Epithelial cell of esophagus (primary cell): Measurements from ENCODE around the gene RCAN1.

Experiments
- DNase-seq: peaks from one replicate; pipeline ENCODE4 v3.0.0; 2010; ENCODE audit warnings: low read depth
- H3K4me3 ChIP-seq: 2 replicates; pipeline ENCODE4 v1.5.1; 2011; ENCODE audit warnings: mild to moderate bottlenecking, low read length, control low read depth
- TF ChIP-seq, protein P1 (sequence below): IDR thresholded peaks from 2 replicates; pipeline ENCODE4 v1.5.1; 2011; ENCODE audit warnings: low read depth, mild to moderate bottlenecking, low read length, control low read depth, inconsistent platforms; ENCODE audit not compliant: insufficient read depth; ENCODE audit errors: missing control alignments

RCAN1 gene

DNA sequence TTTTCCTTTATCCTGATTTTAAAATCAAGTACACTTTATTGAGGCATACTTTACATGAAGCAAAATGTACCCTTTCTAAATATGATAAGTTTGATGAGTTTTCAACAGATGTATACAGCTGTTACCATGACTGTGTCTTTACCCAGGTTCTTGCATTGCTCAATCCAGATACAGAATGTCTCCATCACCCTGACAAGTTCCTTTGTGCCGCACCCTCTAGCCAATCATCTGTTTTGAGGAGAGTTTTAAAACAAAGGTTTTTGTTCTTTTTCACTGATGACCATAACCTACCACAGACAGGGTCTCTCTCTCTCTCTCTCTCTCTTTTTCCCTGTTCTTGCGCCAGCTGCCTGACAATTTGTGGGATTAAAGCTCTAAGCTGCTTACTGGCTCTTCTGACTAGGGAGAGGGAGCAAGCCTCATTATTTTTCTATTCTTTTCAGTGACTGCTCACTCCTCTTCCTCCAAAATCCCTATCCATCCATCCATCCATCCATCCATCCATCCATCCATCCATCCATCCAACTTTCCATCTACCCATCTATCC, 101.7 kb downstream of the RCAN1 start:
- TF ChIP-seq, protein P1, sequence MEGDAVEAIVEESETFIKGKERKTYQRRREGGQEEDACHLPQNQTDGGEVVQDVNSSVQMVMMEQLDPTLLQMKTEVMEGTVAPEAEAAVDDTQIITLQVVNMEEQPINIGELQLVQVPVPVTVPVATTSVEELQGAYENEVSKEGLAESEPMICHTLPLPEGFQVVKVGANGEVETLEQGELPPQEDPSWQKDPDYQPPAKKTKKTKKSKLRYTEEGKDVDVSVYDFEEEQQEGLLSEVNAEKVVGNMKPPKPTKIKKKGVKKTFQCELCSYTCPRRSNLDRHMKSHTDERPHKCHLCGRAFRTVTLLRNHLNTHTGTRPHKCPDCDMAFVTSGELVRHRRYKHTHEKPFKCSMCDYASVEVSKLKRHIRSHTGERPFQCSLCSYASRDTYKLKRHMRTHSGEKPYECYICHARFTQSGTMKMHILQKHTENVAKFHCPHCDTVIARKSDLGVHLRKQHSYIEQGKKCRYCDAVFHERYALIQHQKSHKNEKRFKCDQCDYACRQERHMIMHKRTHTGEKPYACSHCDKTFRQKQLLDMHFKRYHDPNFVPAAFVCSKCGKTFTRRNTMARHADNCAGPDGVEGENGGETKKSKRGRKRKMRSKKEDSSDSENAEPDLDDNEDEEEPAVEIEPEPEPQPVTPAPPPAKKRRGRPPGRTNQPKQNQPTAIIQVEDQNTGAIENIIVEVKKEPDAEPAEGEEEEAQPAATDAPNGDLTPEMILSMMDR, result no peak
- DNase-seq, result peak; percentile 67
- no peak overlapping the region for H3K4me3 ChIP-seq

DNA sequence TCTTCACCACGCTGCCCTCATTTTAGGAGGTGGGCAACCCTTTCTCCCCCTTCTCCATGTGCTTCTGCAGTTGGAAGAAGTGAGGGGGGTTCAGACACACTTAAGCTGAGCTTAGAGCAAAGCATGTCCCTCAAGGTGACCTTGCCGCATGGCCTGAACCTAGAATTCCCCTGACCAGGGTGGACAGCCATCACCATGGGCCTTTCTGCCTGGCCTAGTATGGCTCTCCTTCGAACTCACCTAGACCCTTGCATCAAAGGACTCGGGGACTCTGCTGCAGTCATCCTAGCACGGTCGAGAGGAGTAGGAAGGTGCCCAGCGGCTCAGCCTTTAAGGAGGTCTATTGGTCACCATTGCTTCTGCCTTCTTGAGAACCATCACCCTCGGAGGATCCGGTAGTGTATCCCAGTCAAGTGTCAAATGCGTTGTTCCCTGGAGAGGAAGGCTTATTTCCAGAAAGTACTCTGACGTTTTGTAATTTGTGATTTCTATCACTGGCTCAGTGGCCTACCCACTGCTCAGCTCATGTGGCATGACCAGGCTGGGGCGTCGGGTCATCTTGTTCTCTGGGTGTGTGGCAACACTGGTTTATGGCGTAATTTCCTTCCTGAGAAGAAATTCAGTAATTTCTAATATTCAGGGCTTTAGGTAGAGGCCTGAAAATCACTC, 103.0 kb downstream of the RCAN1 start, which contains the start of gene KCNE1:
TSS of gene KCNE1 (minus strand) at position 424 of the 669 bp plus-strand sequence. CDS start 62,576 bp downstream, outside the sequence.
- TF ChIP-seq, protein P1, result no peak
- DNase-seq, result peak; percentile 67
- no peak within 1 kb of the TSS for H3K4me3 ChIP-seq

DNA sequence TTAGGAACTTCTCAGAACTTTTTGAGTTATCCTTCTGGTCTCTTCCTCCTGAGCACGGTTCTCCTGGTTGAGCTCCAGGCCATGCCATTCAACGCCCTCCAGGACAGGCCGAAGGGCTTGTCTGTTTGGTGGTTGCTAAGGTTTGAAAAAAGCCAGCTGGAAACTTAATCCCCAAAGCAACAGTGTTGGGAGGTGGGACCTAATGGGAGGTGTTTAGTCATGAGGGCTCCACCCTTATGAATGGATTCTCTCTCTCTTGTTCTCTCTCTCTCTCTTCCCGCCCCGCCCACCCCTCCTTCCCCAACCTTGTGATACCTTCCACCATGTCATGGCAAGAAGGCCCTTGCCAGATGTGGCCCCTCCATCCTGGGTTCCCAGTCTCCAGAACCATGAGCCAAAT, 103.7 kb downstream of the RCAN1 start:
- TF ChIP-seq, protein P1, result no peak
- peak; percentile 75 for DNase-seq
- H3K4me3 ChIP-seq, result no peak overlapping the region

DNA sequence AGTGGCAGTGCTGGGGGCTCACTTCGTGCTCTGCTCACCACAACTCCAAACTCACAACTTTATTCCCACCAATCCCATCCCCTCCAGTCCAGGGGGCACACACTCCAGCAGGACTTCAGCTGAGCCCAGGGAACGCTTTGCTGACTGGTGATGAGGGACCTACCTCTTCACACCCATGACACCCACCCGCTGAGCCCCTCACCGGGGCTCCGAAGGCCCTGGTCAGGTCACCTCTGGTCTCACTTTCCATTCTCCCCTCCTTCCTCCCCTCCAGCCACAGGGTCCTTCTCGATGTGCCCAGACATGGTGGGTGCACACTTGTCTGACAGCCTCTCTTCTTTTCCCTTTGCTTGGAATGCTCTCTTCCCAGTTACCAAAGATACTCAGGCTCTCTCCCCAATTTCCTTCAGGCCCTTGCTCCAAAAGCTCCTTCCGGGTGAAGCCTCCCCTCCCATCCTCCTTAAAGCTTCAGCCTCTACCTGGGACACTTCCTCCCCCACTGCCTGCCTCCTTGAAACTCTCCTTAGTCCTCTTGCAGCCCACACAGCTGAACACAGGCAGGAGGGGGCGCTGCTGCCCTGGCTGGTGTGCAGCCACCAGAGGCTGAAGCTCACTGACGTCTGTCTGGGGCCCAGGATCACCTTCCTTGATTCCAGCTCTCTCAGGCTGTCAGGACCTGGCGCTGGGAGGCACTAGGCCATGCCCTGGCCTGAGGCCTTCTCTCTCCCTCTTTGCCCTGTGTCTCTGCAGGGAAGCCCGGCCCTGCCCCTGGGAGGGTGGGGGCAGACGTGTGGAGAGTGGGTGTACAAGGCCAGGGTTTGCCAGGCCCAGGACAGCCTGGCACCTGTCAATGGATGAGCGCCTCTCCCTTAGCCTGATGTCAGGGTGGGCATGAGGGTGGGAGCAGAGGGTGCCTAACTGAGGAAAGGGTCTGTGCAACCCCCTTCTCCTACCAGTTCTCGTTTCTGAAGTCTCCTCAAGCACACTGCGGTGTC, 104.5 kb downstream of the RCAN1 start:
- TF ChIP-seq, protein P1, result peak; percentile 84
- H3K4me3 ChIP-seq, result no peak overlapping the region
- peak; percentile 84 for DNase-seq

DNA sequence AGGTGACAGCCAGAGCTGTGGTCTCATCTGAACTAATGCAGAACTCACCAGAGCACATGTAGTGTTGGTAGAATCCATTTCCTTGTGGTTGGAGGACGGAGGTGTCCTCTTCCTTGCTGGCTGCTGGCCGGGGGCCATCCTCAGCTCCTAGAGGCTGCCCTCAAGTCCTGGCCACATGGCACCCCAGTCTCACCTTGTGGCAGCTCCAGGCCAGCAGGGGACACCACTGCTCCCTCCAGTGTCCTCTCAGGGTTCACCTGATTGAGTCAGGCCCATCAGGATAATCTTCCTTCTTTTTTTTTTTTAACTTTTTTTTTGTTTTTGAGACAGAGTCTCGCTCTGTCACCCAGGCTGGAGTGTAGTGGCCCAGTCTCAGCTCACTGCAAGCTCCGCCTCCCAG, 105.8 kb downstream of the RCAN1 start:
- no peak overlapping the region for H3K4me3 ChIP-seq
- no peak for DNase-seq
- TF ChIP-seq, protein P1, result peak; percentile 22

DNA sequence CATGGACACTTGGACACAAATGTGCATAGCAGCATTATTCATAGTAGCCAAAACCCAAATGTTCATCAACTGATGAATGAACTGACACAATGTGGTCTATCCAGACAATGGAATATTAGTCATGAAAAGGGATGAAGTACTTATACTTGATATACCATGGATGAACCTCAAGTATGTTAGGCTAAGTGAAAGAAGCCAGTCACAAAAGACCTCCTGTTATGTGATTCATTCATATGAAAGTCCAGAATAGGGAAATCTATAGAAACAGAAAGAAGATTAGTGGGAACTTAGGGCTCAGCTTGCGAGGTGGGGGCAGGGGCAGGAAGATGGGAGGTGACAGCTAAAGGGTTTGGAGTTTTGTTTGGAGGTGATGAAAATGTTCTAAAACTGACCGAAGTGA, 110.3 kb downstream of the RCAN1 start:
- no peak for DNase-seq
- TF ChIP-seq, protein P1, result no peak
- no peak overlapping the region for H3K4me3 ChIP-seq
